Mucosa of rectum (tissue), 2 donors: ENCODE data around the gene PAIP2.
"Not testable (repeated sequence)": the region's sequence is repeated elsewhere in the genome, so short reads cannot be mapped to it uniquely, and the experiment has no call there.

ENCODE experiments used
- H3K27ac ChIP-seq, 2 donors: one replicate each; pipeline ENCODE4 v1.7.0; 2013; ENCODE audit warnings: inconsistent platforms in 2 of 2, low read depth in 2 of 2, low read length in 2 of 2
- H3K27me3 ChIP-seq, 2 donors: one replicate each; pipeline ENCODE4 v1.7.0; 2013; ENCODE audit warnings: low read length in 2 of 2; ENCODE audit not compliant: control insufficient read depth in 2 of 2, insufficient read depth in 2 of 2
- H3K36me3 ChIP-seq, 2 donors: one replicate each; pipeline ENCODE4 v1.7.0; 2013; ENCODE audit warnings: low read length in 2 of 2; ENCODE audit not compliant: control insufficient read depth in 2 of 2, insufficient read depth in 2 of 2
- H3K4me1 ChIP-seq, 2 donors: one replicate each; pipeline ENCODE4 v1.7.0; 2013; ENCODE audit warnings: low read length in 2 of 2, mild to moderate bottlenecking in 1 of 2; ENCODE audit not compliant: control insufficient read depth in 2 of 2, insufficient read depth in 2 of 2
- H3K4me3 ChIP-seq, 2 donors: one replicate each; pipeline ENCODE4 v1.7.0; 2013; ENCODE audit warnings: low read length in 2 of 2
- H3K9ac ChIP-seq, 2 donors: one replicate each; pipeline ENCODE4 v1.7.0; 2013; ENCODE audit warnings: low read length in 2 of 2, low read depth in 1 of 2, mild to moderate bottlenecking in 1 of 2
- H3K9me3 ChIP-seq, 2 donors: one replicate each; pipeline ENCODE4 v1.7.0; 2013; ENCODE audit warnings: low read length in 2 of 2; ENCODE audit not compliant: control insufficient read depth in 2 of 2
- donor health status: healthy.
- donor health status: Normal muscosa, but diverticular disease.

The PAIP2 gene

GRCh38 chr5:139299486-139299885 lies 42.2 kb upstream of the PAIP2 start:
- no peaks in the 10 kb centered on the region for H3K9me3 ChIP-seq
- H3K36me3 ChIP-seq, result no peaks in the 10 kb centered on the region
- H3K4me3 ChIP-seq, result no peak overlapping the region
- H3K27me3 ChIP-seq, result no peaks in the 10 kb centered on the region
- H3K9ac ChIP-seq, result no peak overlapping the region
- no peak overlapping the region for H3K27ac ChIP-seq
- peaks cover 18 to 34% of the 10 kb centered on the region in 2 donors for H3K4me1 ChIP-seq

- no peak overlapping the region for H3K4me3 ChIP-seq
- no peak overlapping the region for H3K9ac ChIP-seq
- no peak overlapping the region for H3K27ac ChIP-seq
- peaks cover 13 to 25% of the 10 kb centered on the region in 2 donors for H3K4me1 ChIP-seq
- no peaks in the 10 kb centered on the region for H3K36me3 ChIP-seq
- H3K9me3 ChIP-seq, result no peaks in the 10 kb centered on the region
- H3K27me3 ChIP-seq, result no peaks in the 10 kb centered on the region
Observed at GRCh38 chr5:139301808-139302499, 39.7 kb upstream of the PAIP2 start.

GRCh38 chr5:139304391-139305324 lies 37.0 kb upstream of the PAIP2 start:
- no peak overlapping the region for H3K9ac ChIP-seq

GRCh38 chr5:139306197-139306596 lies 35.5 kb upstream of the PAIP2 start:
- no peak overlapping the region for H3K27ac ChIP-seq
- no peak overlapping the region for H3K9ac ChIP-seq
- no peaks in the 10 kb centered on the region for H3K36me3 ChIP-seq
- no peaks in the 10 kb centered on the region for H3K9me3 ChIP-seq
- no peak overlapping the region for H3K4me3 ChIP-seq
- no peaks in the 10 kb centered on the region for H3K27me3 ChIP-seq
- H3K4me1 ChIP-seq, result peaks cover 6 to 12% of the 10 kb centered on the region in 2 donors

More at GRCh38 chr5:139304391-139305324, 37.0 kb upstream of the PAIP2 start:
- Histone ChIP-seq H3K27me3 (no peaks in the 10 kb centered on the region), H3K4me1 (peaks cover 9% of the 10 kb centered on the region in 2 donors), H3K36me3 (no peaks in the 10 kb centered on the region), H3K9me3 (no peaks in the 10 kb centered on the region), H3K27ac (no peak overlapping the region), H3K4me3 (no peak overlapping the region)

GRCh38 chr5:139306628-139307379 lies 34.9 kb upstream of the PAIP2 start:
- Histone ChIP-seq H3K4me3 (no peak overlapping the region), H3K4me1 (peaks cover 7 to 12% of the 10 kb centered on the region in 2 donors), H3K9ac (no peak overlapping the region)

GRCh38 chr5:139308797-139309196 lies 32.9 kb upstream of the PAIP2 start:
- Histone ChIP-seq H3K9ac (no peak overlapping the region), H3K27ac (no peak overlapping the region), H3K4me1 (peaks cover 5 to 12% of the 10 kb centered on the region in 2 donors), H3K36me3 (peaks cover 0 to 2% of the 10 kb centered on the region in 2 donors), H3K27me3 (no peaks in the 10 kb centered on the region), H3K4me3 (no peak overlapping the region), H3K9me3 (no peaks in the 10 kb centered on the region)

More at GRCh38 chr5:139306628-139307379, 34.9 kb upstream of the PAIP2 start:
- Histone ChIP-seq H3K9me3 (no peaks in the 10 kb centered on the region), H3K36me3 (no peaks in the 10 kb centered on the region), H3K27me3 (no peaks in the 10 kb centered on the region), H3K27ac (no peak overlapping the region)

GRCh38 chr5:139310715-139311186 lies 30.9 kb upstream of the PAIP2 start:
- not testable (repeated sequence) for H3K4me1 ChIP-seq, H3K9ac ChIP-seq, H3K27me3 ChIP-seq, H3K9me3 ChIP-seq, H3K4me3 ChIP-seq, H3K36me3 ChIP-seq, H3K27ac ChIP-seq

- Histone ChIP-seq H3K36me3 (peaks cover 15 to 19% of the 10 kb centered on the region in 2 donors), H3K9me3 (no peaks in the 10 kb centered on the region), H3K27ac (no peak overlapping the region), H3K9ac (no peak overlapping the region), H3K27me3 (no peaks in the 10 kb centered on the region), H3K4me3 (no peak overlapping the region), H3K4me1 (peaks cover 2 to 4% of the 10 kb centered on the region in 2 donors)
Observed at GRCh38 chr5:139312075-139312474, 29.6 kb upstream of the PAIP2 start.

GRCh38 chr5:139314276-139314675 lies 27.4 kb upstream of the PAIP2 start:
- H3K4me1 ChIP-seq, result peaks cover 2 to 4% of the 10 kb centered on the region in 2 donors
- H3K9me3 ChIP-seq, result no peaks in the 10 kb centered on the region
- H3K36me3 ChIP-seq, result peaks cover 31 to 39% of the 10 kb centered on the region in 2 donors
- H3K27ac ChIP-seq, result no peak overlapping the region
- H3K9ac ChIP-seq, result no peak overlapping the region
- no peak overlapping the region for H3K4me3 ChIP-seq
- H3K27me3 ChIP-seq, result no peaks in the 10 kb centered on the region
